ENCODE results near the gene EXOC4.
"Not testable (repeated sequence)": the region's sequence is repeated elsewhere in the genome, so short reads cannot be mapped to it uniquely, and the experiment has no call there.

Gene EXOC4

GRCh38 chr7:133252858-133253518, at the start of gene EXOC4:
Gene EXOC4, plus strand, starts transcription at chr7:133253078.
- DNase-seq, result peak; percentile 97

DNA sequence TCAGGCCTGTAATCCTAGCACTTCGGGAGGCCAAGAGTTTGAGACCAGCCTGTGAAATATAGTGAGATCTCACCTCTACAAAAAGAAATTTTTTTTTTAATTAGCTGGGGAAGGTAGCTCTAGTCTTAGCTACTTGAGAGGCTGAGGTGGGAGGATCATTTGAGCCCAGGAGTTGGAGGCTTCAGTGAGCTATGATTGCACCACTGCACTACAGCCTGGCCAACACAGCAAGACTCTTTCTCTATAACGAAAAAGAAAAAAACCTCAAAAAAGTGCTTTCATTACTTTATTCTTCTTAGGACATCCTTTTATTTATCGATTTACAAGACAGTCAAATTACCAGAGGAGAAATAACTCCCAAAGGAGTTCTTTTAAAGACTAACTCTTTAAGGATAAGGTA, 49.4 kb upstream of the EXOC4 start:
- DNase-seq, result no peak

GRCh38 chr7:133207687-133208086, 45.2 kb upstream of the EXOC4 start:
- DNase-seq, result no peak

DNA sequence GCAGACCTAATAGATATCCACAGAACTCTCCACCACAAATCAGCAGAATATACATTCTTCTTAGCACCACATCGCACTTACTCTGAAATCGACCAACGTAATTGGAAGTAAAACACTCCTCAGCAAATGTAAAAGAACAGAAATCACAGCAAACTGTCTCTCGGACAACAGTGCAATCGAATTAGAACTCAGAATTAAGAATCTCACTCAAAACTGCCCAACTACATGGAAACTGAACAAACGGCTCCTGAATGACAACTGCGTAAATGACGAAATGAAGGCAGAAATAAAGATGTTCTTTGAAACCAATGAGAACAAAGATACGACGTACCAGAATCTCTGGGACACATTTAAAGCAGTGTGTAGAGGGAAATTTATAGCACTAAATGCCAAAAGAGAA, 42.1 kb upstream of the EXOC4 start:
- not testable (repeated sequence) for DNase-seq

- not testable (repeated sequence) for DNase-seq
Observed at GRCh38 chr7:133213772-133214171, 39.1 kb upstream of the EXOC4 start.

DNA sequence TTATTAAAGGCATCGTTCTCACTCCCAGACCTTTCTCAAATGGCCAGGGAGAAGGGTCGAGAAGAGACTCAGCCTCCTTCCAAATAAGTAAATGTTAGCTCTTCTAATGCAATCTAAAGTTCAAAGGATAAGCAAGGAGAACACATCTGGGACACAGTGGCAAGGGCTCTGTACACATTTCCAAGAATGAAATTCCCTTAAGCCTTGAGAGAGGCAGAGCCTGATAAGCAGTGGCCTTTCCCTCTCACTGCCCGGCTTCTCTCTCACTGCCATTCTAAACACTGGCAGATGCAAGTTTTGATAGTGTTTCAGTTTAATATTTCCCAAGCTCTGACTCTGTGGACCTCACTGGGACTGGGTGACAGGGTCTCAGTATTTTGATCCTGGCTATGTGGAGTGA, 35.1 kb upstream of the EXOC4 start:
- no peak for DNase-seq

- peak; percentile 43 for DNase-seq
Observed at GRCh38 chr7:133230591-133231194, 22.2 kb upstream of the EXOC4 start.

DNA sequence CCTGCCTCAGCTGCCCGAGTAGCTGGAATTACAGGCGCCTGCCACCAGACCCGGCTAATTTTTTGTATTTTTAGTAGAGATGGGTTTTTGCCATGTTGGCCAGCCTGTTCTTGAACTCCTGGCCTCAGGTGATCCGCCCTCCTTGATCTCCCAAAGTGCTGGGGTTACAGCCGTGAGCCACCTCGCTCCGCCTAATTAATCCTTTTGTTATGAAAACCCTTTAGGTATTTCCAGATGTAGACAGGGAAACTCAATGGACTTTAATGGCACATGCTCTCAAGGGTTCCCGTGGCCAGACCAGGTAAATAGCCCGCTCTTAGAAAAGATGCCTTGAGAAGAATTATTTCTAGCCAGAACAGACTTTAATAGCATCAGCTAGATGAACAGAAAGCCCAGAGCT, 19.7 kb upstream of the EXOC4 start:
- no peak for DNase-seq

DNA sequence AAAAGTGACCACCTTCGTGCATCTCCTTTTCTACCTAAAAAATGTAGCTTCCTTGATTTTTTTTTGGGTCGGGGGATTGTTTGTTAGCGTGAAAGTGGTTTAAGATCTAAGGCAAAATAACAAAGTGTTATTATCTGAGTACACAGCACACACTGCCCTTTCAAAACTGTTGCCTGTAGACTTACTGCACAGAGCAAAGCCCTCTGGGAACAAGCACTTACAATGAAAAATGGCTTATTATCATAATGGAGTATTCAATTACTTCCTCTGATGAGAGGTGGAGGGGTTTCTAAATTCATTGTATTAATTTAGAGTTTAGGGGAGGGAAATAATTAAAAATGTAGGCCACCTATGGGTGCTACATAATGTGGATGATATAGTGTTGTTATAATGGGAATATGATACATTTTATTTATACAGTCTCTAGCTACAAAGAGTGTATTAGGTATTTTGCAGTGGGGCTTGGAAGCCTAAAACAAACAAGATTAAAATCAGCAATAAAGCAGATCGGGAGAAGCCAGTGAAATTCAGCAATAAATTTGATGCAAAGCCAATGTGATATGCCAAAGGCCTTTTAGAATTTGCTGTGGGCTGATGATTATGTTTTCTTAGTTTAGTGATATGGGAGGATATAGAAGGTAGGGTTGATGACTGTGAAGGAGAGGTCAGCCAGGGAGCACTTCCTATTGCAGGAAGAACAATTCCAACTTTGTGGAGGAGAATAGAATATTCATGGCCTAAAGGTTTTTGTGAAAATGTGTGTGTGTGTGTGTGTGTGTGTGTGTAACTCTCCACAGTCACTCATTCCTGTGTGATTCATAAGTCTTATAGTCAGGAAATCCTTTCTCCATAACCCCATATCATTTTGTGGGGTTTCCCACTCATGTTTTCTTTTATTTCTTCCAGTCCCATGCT, 17.7 kb upstream of the EXOC4 start:
- peak; percentile 13 for DNase-seq

- no peak for DNase-seq
Observed at GRCh38 chr7:133237545-133237944, 15.3 kb upstream of the EXOC4 start.

- no peak for DNase-seq
Observed at GRCh38 chr7:133240302-133240701, 12.6 kb upstream of the EXOC4 start.

DNA sequence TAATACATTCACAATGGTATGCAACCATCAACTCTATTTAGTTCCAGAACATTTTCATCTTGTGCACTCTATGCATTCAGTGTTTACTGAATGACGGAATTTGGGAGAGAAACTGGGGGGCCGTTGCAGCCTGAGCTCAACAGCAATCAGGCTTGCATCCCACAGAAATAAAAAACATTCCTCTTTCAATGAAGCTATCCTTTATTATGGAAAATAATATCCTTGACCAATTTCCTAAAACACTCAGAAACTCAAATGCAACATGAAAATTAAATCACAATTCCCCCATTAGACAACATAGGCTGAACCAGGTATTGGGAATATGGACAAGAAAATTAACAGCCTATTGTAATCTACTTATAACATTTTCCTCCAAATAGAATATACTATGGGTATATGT, 6.3 kb upstream of the EXOC4 start:
- no peak for DNase-seq

DNA sequence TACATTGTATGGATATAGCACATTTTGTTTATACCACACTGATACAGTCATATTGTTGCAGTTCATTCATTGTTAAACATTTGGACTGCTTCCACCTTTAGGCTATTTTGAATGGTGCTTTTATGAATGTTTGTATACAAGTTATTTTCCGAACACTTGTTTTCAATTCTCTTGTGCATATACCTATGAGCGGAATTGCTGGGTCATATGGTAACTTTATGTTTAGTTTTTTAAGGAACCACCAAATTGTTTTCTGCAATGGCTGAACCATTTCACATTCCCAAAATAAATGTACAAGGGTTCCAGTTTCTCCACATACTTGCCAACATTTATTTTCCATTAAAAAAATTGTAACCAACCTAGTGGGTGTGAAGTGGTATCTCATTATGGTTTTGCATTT, 4.0 kb upstream of the EXOC4 start:
- DNase-seq, result no peak

DNA sequence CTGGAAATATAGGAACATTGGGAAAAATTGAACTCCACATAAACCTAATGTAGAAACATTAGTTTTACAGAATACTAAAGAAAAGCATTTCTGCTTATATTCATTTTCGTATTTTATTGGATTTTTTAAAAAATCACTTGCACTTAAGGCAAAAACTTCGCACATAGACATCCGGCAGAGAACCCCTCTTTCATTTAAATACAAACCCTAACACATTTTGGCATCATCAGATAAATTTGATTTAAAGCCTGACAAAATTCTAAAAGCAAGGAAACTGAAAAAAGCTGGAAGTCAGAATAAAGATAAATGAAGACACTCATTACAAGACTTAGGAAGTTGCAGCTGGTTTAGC, 396 bp upstream of the EXOC4 start:
- DNase-seq, result no peak

- no peak for DNase-seq
Observed at GRCh38 chr7:133253519-133253875, 619 bp downstream of the EXOC4 start.

GRCh38 chr7:133255486-133255885, 2.6 kb downstream of the EXOC4 start:
- DNase-seq, result no peak

DNA sequence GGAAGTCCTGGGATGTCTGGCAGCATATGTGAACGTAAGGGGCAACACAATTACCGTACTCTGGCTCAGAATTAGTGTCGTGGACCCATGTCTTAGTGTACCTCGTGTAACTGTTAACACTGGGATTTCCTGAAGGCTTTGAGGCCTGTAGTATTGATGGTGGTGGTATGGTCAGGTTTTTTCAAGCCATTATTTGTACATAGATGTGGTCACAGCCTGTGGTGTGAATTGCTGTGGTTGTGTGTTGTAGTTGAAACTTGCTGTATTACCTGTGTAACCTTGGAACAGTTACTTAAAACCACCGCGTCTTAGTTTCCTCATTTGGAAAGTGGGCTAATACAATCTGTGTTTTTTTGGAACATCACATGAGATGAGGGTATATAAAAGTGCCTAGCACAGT, 5.3 kb downstream of the EXOC4 start:
- no peak for DNase-seq

GRCh38 chr7:133265821-133266220, 12.9 kb downstream of the EXOC4 start:
- peak; percentile 7 for DNase-seq

DNA sequence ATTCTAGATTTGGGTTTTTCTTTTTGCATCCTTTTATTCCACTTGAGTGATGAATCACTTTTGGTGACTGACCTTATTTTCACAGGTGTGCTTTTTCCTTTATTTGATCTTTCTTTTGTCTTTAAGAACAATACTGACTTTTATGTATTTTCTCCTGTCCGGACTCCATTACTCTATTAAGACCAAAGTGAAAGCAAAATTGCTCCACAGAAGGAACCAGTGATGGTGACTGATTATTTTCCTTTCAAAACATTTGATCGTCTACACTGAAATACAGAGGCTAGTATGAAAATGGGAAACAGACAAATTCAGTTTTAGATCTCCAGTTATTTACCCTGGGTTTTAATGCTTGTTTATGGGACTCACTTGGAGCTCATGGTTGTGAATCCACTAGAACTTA, 15.5 kb downstream of the EXOC4 start:
- DNase-seq, result no peak

DNA sequence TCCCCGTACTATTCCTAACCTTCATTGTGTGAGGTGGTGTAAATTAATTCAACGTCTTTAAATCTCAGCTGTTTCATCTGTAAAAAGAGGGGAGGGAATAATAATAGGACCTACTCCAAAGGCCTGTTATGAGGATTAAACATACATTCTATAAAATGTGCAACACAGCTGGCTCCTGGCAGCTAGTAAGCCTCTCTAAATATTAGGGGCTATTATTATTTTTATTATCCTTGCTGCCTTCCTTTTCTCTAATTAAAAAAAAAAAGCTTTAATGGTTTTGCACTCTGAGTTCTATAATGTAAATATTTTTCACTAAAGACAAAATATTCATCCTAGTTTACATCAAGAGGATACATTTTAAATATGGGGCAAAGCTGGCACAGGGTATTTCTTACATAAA, 19.5 kb downstream of the EXOC4 start:
- DNase-seq, result no peak

GRCh38 chr7:133273227-133273626, 20.3 kb downstream of the EXOC4 start:
- DNase-seq, result no peak

DNA sequence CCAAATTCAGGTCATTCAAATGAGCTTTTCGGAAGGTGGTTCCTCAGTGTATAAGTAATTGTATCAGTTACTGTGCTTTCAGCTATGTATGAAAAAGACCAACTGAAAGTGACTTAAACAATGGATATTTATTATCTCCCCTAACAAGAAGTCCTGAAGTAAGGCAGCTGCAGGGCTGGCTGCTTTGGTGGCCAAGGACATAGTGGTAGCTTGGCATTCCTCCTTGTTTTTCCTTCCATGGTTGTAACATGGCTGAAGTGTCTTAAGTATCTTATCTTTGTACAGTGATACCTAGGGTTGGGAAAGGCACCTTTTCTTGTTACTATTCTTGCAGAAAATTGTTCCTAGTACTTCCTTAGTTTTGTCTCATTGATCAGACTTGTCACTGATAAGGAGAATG, 21.4 kb downstream of the EXOC4 start:
- no peak for DNase-seq

- no peak for DNase-seq
Observed at GRCh38 chr7:133275008-133275407, 22.1 kb downstream of the EXOC4 start.

- DNase-seq, result peak; percentile 63
Observed at GRCh38 chr7:133275446-133276095, 22.7 kb downstream of the EXOC4 start.
